IMR-90 (cell line): ENCODE data around the gene ENTPD1. TPM values are rescaled to one million over a fixed set of nuclear protein-coding genes. Genes with fewer than 3 reads are reported as not detected.

Experiments
- ATAC-seq: fragments of 200-7000 bp; cut with Tn5 transposase; 2 replicates; pipeline ENCODE4 v1.9.1; 2020; ENCODE audit warnings: low read depth, mild to moderate bottlenecking, moderate library complexity
- BruUV-seq: library from RNA; stranded (reverse); fragments of 400-500 nt; replicated peaks from 2 replicates; lab custom pipeline; 2021; lab: Mats Ljungman, UMichigan
- CTCF ChIA-PET: fragments of 300-600 bp; formaldehyde crosslinking; extraction: SDS; loops from one replicate; lab custom pipeline; 2021; ENCODE audit warnings: antibody characterized with exemption; lab: Yijun Ruan, JAX
- POLR2A ChIA-PET: fragments of 300-600 bp; sonication (Branson Sonifier 250); formaldehyde crosslinking; loops from one replicate; lab custom pipeline; 2022; ENCODE audit warnings: antibody characterized with exemption; ENCODE audit not compliant: unreplicated experiment; lab: Charles Lee
- DNase-seq: peaks from one replicate; pipeline ENCODE4 v3.0.0; 2013
- H2AFZ ChIP-seq: replicated peaks from 2 replicates; pipeline ENCODE3; 2013; ENCODE audit warnings: low read length, mild to moderate bottlenecking; ENCODE audit not compliant: poor library complexity
- H2AK5ac ChIP-seq: 2 replicates; pipeline ENCODE4 v1.6.1; 2013; ENCODE audit warnings: low read depth, low read length, inconsistent platforms
- H2AK9ac ChIP-seq: replicated peaks from 2 replicates; pipeline ENCODE3; 2013; ENCODE audit warnings: mild to moderate bottlenecking, low read depth, low read length, moderate library complexity; ENCODE audit not compliant: poor library complexity
- H2BK120ac ChIP-seq: 2 replicates; pipeline ENCODE4 v1.6.1; 2013; ENCODE audit warnings: low read depth, low read length, inconsistent platforms
- H2BK15ac ChIP-seq: 3 replicates; pipeline ENCODE4 v1.6.1; 2013; ENCODE audit warnings: low read depth, low read length, inconsistent platforms
- H2BK20ac ChIP-seq: 2 replicates; pipeline ENCODE4 v1.6.1; 2013; ENCODE audit warnings: low read depth, mild to moderate bottlenecking, inconsistent platforms, low read length, moderate library complexity
- H2BK5ac ChIP-seq: 2 replicates; pipeline ENCODE4 v1.6.1; 2013; ENCODE audit warnings: mild to moderate bottlenecking, low read depth, low read length, inconsistent platforms; ENCODE audit not compliant: poor library complexity, severe bottlenecking
- H3K14ac ChIP-seq: replicated peaks from 2 replicates; pipeline ENCODE4 v1.6.1; 2013; ENCODE audit warnings: low read depth, low read length, inconsistent platforms
- H3K18ac ChIP-seq: 2 replicates; pipeline ENCODE4 v1.6.1; 2013; ENCODE audit warnings: low read depth, low read length, control low read depth
- H3K23ac ChIP-seq: 2 replicates; pipeline ENCODE4 v1.6.1; 2013; ENCODE audit warnings: low read depth, low read length, inconsistent platforms
- H3K27ac ChIP-seq: 2 replicates; pipeline ENCODE4 v1.5.1; 2013; ENCODE audit warnings: mild to moderate bottlenecking, control low read depth, low read length; ENCODE audit not compliant: insufficient read depth
- H3K27me3 ChIP-seq: 2 replicates; pipeline ENCODE4 v1.6.1; 2013; ENCODE audit warnings: low read length; ENCODE audit not compliant: control insufficient read depth, insufficient read depth
- H3K36me3 ChIP-seq: 2 replicates; pipeline ENCODE4 v1.6.1; 2013; ENCODE audit warnings: low read length, mixed read lengths; ENCODE audit not compliant: control insufficient read depth, insufficient read depth
- H3K4ac ChIP-seq: 2 replicates; pipeline ENCODE4 v1.6.1; 2013; ENCODE audit warnings: low read depth, low read length, inconsistent platforms
- H3K4me1 ChIP-seq: 2 replicates; pipeline ENCODE4 v1.6.1; 2013; ENCODE audit warnings: low read length, mixed read lengths; ENCODE audit not compliant: control insufficient read depth, insufficient read depth
- H3K4me2 ChIP-seq: 2 replicates; pipeline ENCODE4 v1.6.1; 2013; ENCODE audit warnings: low read depth, mild to moderate bottlenecking, control low read depth, low read length, moderate library complexity
- H3K4me3 ChIP-seq: 2 replicates; pipeline ENCODE4 v1.5.1; 2013; ENCODE audit warnings: low read depth, mild to moderate bottlenecking, control low read depth, low read length, moderate library complexity; ENCODE audit not compliant: insufficient read depth
- H3K56ac ChIP-seq: 2 replicates; pipeline ENCODE4 v1.6.1; 2013; ENCODE audit warnings: low read length, inconsistent platforms; ENCODE audit not compliant: insufficient read depth; ENCODE audit errors: extremely low read depth
- H3K79me1 ChIP-seq, 2 experiments: 2 replicates each; pipeline ENCODE4 v1.6.1; 2013; ENCODE audit warnings: low read length in 2 of 2, inconsistent platforms in 1 of 2, low read depth in 1 of 2
- H3K9ac ChIP-seq: 2 replicates; pipeline ENCODE4 v1.6.1; 2013; ENCODE audit warnings: low read depth, low read length, control low read depth
- H3K9me1 ChIP-seq: 2 replicates; pipeline ENCODE4 v1.6.1; 2013; ENCODE audit warnings: low read length, inconsistent platforms; ENCODE audit not compliant: insufficient read depth
- H3K9me3 ChIP-seq: 2 replicates; pipeline ENCODE4 v1.6.1; 2013; ENCODE audit warnings: low read length; ENCODE audit not compliant: control insufficient read depth, insufficient read depth
- H4K20me1 ChIP-seq: 2 replicates; pipeline ENCODE4 v1.6.1; 2013; ENCODE audit warnings: low read length, inconsistent platforms; ENCODE audit not compliant: insufficient read depth
- H4K5ac ChIP-seq: 2 replicates; pipeline ENCODE4 v1.6.1; 2013; ENCODE audit warnings: mild to moderate bottlenecking, low read depth, low read length, control low read depth
- H4K8ac ChIP-seq, 2 experiments: 2 replicates each; pipeline ENCODE4 v1.6.1; 2013; ENCODE audit warnings: low read depth in 2 of 2, low read length in 2 of 2, control low read depth in 1 of 2, inconsistent platforms in 1 of 2
- H4K91ac ChIP-seq: 2 replicates; pipeline ENCODE4 v1.6.1; 2013; ENCODE audit warnings: low read depth, low read length, inconsistent platforms; ENCODE audit not compliant: insufficient read depth
- BHLHE40 ChIP-seq: fragments of 150-350 bp; IDR thresholded peaks from 2 replicates; pipeline ENCODE4 v1.6.1; 2016; ENCODE audit warnings: mild to moderate bottlenecking, low read depth, low read length
- CEBPB ChIP-seq: IDR thresholded peaks from 2 replicates; pipeline ENCODE4 v1.6.1; 2012; ENCODE audit warnings: low read depth, low read length, improper control_type of control experiment
- CTCF ChIP-seq: conservative IDR thresholded peaks from 2 replicates; pipeline ENCODE4 v1.5.1; 2012; ENCODE audit warnings: mild to moderate bottlenecking, low read depth, low read length, improper control_type of control experiment
- FOS ChIP-seq: fragments of 150-350 bp; IDR thresholded peaks from 2 replicates; pipeline ENCODE4 v1.6.1; 2016; ENCODE audit warnings: low read depth, low read length
- MAFK ChIP-seq: IDR thresholded peaks from 2 replicates; pipeline ENCODE4 v1.6.1; 2012; ENCODE audit warnings: low read depth, low read length, improper control_type of control experiment
- SMC3 ChIP-seq: fragments of 150-350 bp; IDR thresholded peaks from 2 replicates; pipeline ENCODE4 v1.6.1; 2016; ENCODE audit warnings: low read depth, mild to moderate bottlenecking, antibody characterized with exemption, low read length, moderate library complexity
- WGBS, 2 experiments: methylation state at CpG; one replicate each; pipeline versions ENCODE4 v1.1.5 to v1.1.7; 2013; ENCODE audit warnings: missing lambda C conversion rate in 2 of 2; ENCODE audit not compliant: insufficient read length in 1 of 2; ENCODE audit errors: extremely low coverage in 2 of 2; 5-methylcytosine and 5-hydroxymethylcytosine counted together
- dilution Hi-C: fragments of 300-500 bp; cut with HindIII; formaldehyde crosslinking; loops from one replicate; pipeline ENCODE4 v1.14.3; 2018; ENCODE audit warnings: low sequenced_read_pairs; ENCODE audit not compliant: unreplicated experiment
- in situ Hi-C: fragments of 300-500 bp; cut with MboI; formaldehyde crosslinking; loops from 3 replicates; pipeline ENCODE4 v1.14.3; 2019; ENCODE audit warnings: low sequenced_read_pairs, inconsistent platforms, mixed read lengths
- intact Hi-C: fragments of 100-400 bp; cut with micrococcal nuclease; formaldehyde crosslinking; loops from 2 replicates; pipeline ENCODE4 v1.10.0; 2022
- polyA plus RNA-seq, 3 experiments: library from polyadenylated mRNA; depleted of rRNA; stranded (reverse); fragments of >200 nt; gene quantifications; 2 replicates each; pipeline ENCODE4 v1.2.3, GENCODE V29; 2012; ENCODE audit warnings: low replicate concordance in 1 of 3
- total RNA-seq: library from RNA; depleted of rRNA; stranded (reverse); fragments of >200 nt; gene quantifications from 2 replicates; pipeline ENCODE4 v1.2.3, GENCODE V29; 2012

ENTPD1 gene
- total and polyA plus RNA-seq, 2 of the 4 experiments (the other 2 are of a cell fraction), result under 0.01 TPM; not detected in 1

GRCh38 chr10:95706990-95707389 lies 49.0 kb upstream of the ENTPD1 start:
- dilution Hi-C loops (no loop called here), intact Hi-C loops (no loop called here), in situ Hi-C loops (no loop called here)
- Histone ChIP-seq H3K79me1 (no peaks in the 10 kb centered on the region), H4K8ac (no peak overlapping the region), H3K27me3 (no peaks in the 10 kb centered on the region), H3K4me2 (no peak overlapping the region), H2BK20ac (no peak overlapping the region), H3K56ac (no peak overlapping the region), H3K4ac (no peak overlapping the region), H3K9ac (no peak overlapping the region), H3K14ac (no peak overlapping the region), H2AK5ac (no peak overlapping the region), H3K4me1 (peaks cover 2% of the 10 kb centered on the region; the same call in 1 of the 2 replicates), H3K27ac (no peak overlapping the region), H3K9me1 (no peaks in the 10 kb centered on the region), H3K18ac (no peak overlapping the region), H2AK9ac (no peak overlapping the region), H3K23ac (no peak overlapping the region), H4K20me1 (no peaks in the 10 kb centered on the region), H4K91ac (no peak overlapping the region), H2BK15ac (no peak overlapping the region), H2AFZ (no peak overlapping the region), H3K36me3 (no peaks in the 10 kb centered on the region), H2BK5ac (no peak overlapping the region), H2BK120ac (no peak overlapping the region), H3K9me3 (no peaks in the 10 kb centered on the region), H3K4me3 (no peak overlapping the region), H4K5ac (no peak overlapping the region)
- DNase-seq (no peak), ATAC-seq (no peak)
- ChIA-PET POLR2A (no interaction called here), CTCF (interaction anchor here (1.7 kb wide), 1 partner anchor 13 kb away, joined by 5 read pairs; the partner anchor contains the start of gene TCTN3)
- no peak for TF ChIP-seq BHLHE40
- no peak for TF ChIP-seq FOS
- TF ChIP-seq CTCF, result no peak
- TF ChIP-seq SMC3, result no peak
- TF ChIP-seq MAFK, result no peak
- TF ChIP-seq CEBPB, result no peak
- no TSS peak for BruUV-seq
- 81% methylated on average over 3 of the region's 7 CpGs; no CpG with 5 or more reads in 1 of the 2 experiments for WGBS, 2 experiments
